Activated gamma-delta T cell (primary cell): ENCODE results near the gene IPO11.
"Not testable (repeated sequence)": the region's sequence is repeated elsewhere in the genome, so short reads cannot be mapped to it uniquely, and the experiment has no call there.

Experiments used
- DNase-seq: peaks from one replicate; lab custom pipeline; 2025; lab: John Stamatoyannopoulos, UW

Gene IPO11

GRCh38 chr5:62643556-62644451 is 231.2 kb downstream of the IPO11 start:
- DNase-seq, result no peak

- DNase-seq, result no peak
Observed at GRCh38 chr5:62645223-62645622, 232.7 kb downstream of the IPO11 start.

DNA sequence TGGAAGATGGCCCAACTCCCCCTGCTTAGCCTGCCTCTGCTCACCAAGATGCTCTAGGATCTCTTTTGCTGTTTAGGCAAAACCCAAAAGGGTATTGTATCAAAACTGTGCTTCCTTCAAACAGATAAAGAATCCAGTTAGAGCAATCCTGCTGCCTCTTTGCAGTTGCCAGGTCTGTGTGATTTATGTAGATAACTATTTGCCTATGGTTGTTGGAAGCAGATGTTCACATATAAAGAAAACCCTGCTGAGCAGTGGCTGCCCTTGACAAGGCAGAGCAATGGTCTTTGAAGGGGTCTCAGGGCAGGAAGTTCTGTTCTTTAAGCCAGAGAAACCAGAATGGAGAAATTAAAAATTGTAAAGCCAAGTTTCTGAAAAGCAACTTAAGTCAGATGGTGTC is 234.7 kb downstream of the IPO11 start:
- no peak for DNase-seq

- no peak for DNase-seq
Observed at GRCh38 chr5:62649025-62649424, 236.5 kb downstream of the IPO11 start.

DNA sequence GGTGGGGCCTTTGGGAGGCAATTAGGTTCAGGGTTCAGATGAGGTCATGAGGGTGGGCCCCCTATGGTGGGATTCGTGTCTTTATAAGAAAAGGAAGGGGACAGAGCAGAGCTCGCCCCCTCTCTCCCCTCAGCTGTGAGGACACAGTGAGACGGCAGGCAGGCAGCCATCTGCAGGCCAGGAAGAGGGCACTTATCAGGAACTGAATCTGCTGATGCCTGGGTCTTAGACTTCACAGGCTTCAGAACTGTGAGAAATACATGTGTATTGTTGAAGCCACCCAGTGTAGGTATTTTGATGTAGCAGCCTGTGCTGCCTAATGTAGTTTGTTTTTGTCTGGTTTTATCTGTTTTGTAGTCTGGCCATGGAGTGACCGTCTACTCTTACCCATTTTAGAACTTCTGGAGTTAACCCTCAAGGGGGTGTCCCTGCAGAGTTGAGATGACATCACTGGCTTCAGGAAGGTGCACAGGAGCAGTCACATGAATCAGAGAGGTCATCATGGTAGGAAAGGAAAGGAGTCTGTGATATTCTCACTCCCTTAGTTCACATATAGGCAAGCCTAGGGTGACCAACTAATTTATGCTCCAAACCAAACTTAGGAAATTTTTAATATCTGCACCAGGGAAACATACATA is 237.0 kb downstream of the IPO11 start:
- no peak for DNase-seq

DNA sequence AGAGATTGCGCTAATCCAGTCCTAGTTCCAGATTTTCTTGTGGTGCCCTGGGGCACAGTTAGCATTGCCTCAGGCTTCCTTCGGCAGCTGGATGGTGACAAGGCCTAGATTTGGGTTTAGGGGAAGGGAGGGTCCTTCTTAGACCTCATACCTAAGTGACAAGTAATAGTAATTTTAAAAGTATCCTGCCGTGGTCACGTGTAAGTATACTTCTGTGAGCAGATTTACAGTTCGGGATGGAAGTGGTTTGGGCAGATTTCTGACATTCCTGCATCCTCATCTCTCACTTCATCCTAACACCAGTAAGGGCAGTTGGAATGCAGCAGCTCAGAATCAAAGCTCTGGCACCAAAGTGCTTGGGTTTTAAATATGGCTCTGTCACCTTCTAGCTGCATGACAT is 237.6 kb downstream of the IPO11 start:
- DNase-seq, result no peak

GRCh38 chr5:62652225-62652624 is 239.7 kb downstream of the IPO11 start:
- no peak for DNase-seq

DNA sequence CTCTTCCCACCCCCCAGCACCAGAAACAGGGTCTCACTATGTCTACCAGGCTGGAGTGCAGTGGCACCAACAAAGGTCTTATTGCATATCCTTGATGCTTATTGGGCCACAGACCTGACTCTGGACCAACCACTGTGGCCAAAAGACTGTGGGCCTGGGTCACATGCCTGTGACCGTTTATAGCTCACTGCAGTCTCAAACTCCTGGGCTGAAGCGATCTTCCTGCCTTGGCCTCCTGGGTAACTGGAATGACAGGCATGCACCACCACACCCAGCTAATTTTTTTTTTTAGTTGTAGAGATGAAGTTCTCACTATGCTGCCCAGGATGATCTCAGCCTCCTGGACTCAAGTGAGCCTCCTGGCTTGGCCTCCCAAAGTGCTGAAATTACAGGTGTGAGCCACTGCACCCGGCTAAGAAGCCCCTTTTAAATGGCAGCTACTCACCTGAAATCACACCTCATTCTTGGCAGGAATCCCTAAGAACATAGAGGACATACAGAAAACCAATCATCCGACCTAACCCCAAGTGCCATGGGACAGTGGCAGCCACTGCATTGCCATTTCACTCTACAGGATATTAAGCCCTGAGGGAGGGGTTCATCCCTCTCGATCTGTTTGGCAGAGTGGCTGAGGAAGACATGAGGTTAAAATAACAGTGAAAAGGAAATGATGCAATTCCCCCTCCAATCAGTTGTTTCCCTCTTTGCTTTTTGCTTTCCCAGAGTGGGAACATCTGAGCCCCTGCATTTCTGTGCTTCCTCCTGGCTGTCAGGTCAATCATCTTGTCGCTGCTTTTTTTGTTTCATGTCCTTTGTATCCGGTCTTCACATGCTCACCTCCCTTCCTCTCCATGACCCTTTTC is 240.7 kb downstream of the IPO11 start:
- no peak for DNase-seq

- DNase-seq, result no peak
Observed at GRCh38 chr5:62653864-62654575, 241.5 kb downstream of the IPO11 start.

DNA sequence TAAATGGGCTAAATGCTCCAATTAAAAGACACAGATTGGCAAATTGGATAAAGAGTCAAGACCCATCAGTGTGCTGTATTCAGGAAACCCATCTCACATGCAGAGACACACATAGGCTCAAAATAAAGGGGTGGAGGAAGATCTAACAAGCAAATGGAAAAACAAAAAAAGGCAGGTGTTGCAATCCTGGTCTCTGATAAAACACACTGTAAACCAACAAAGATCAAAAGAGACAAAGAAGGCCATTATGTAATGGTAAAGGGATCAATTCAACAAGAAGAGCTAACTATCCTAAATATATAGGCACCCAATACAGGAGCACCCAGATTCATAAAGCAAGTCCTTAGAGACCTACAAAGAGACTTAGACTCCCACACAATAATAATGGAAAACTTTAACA is 245.2 kb downstream of the IPO11 start:
- not testable (repeated sequence) for DNase-seq

DNA sequence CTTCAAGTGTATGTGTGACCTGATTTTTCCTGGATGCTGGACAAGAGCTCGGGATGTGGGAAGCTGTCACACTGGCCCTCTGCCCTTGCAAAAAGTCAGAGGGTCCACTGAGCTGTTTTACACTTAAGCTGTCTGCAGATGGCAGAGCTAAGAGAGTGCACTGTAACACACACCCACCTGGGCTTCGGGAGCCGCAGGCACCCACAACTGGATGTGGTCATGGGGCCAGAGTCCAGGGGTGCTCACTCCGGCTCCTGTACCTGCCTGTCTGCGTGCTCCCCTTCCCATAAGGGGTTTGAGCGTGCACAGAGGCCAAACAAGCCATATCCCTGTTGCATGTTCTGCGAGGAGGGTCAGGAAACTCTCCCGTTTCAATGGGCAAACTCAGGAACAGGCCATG is 248.6 kb downstream of the IPO11 start:
- DNase-seq, result no peak

- DNase-seq, result no peak
Observed at GRCh38 chr5:62662521-62662920, 250.0 kb downstream of the IPO11 start.

GRCh38 chr5:62671479-62671878 is 258.9 kb downstream of the IPO11 start:
- no peak for DNase-seq

DNA sequence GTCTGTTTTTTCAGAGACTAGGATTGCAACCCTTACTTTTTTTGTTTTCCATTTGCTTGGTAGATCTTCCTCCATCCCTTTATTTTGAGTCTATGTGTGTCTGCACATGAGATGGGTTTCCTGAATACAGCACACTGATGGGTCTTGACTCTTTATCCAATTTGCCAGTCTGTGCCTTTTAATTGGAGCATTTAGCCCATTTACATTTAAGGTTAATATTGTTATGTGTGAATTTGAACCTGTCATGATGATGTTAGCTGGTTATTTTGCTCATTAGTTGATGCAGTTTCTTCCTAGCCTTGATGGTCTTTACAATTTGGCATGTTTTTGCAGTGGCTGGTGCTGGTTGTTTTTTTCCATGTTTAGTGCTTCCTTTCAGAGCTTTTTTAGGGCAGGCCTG is 264.0 kb downstream of the IPO11 start:
- not testable (repeated sequence) for DNase-seq
